CD14-positive monocyte (primary cell): Measurements from ENCODE around the gene EXOC6B. TPM values are rescaled to one million over a fixed set of nuclear protein-coding genes. Genes with fewer than 3 reads are reported as not detected.

Experiments
- DNase-seq, 3 donors: peaks; one replicate each; pipeline ENCODE4 v3.0.0-alpha.2; 2011 to 2022
- H2AFZ ChIP-seq: 2 replicates; pipeline ENCODE4 v1.6.0; 2012; ENCODE audit warnings: mild to moderate bottlenecking, low read depth, low read length, inconsistent platforms; ENCODE audit not compliant: insufficient read depth, poor library complexity, severe bottlenecking
- H3K27ac ChIP-seq, 2 donors: 1 replicate in 1 of 2; 2 replicates in 1 of 2; pipeline ENCODE4 v1.5.1; 2012 to 2013; ENCODE audit warnings: low read length in 2 of 2, control low read depth in 1 of 2, inconsistent platforms in 1 of 2, low read depth in 1 of 2, mild to moderate bottlenecking in 1 of 2
- H3K27me3 ChIP-seq, 2 donors: one replicate each; pipeline versions ENCODE4 v1.6.0 to v1.6.1; 2011 to 2013; ENCODE audit warnings: low read length in 2 of 2; ENCODE audit not compliant: control insufficient read depth in 2 of 2, insufficient read depth in 2 of 2
- H3K36me3 ChIP-seq, 2 donors: replicated peaks in 1 of 2; 1 replicate in 1 of 2; 2 replicates in 1 of 2; pipeline versions ENCODE4 v1.5.1 to v1.6.1; 2012 to 2013; ENCODE audit warnings: low read length in 2 of 2, control low read depth in 1 of 2, inconsistent platforms in 1 of 2, mild to moderate bottlenecking in 1 of 2; ENCODE audit not compliant: insufficient read depth in 2 of 2, control insufficient read depth in 1 of 2
- H3K4me1 ChIP-seq, 2 donors: 1 replicate in 1 of 2; 2 replicates in 1 of 2; pipeline versions ENCODE4 v1.5.1 to v1.6.1; 2012 to 2013; ENCODE audit warnings: low read length in 2 of 2, control low read depth in 1 of 2, inconsistent platforms in 1 of 2, mild to moderate bottlenecking in 1 of 2, moderate library complexity in 1 of 2; ENCODE audit not compliant: insufficient read depth in 2 of 2, control insufficient read depth in 1 of 2
- H3K4me2 ChIP-seq: replicated peaks from 2 replicates; pipeline ENCODE3; 2012; ENCODE audit warnings: low read length, moderate library complexity, mild to moderate bottlenecking; ENCODE audit not compliant: poor library complexity, severe bottlenecking; ENCODE audit errors: extremely low read depth
- H3K4me3 ChIP-seq, 3 experiments: fragments of 200-600 bp in 1 of 3; sonication (generic) in 1 of 3; replicated peaks in 1 of 3; 1 replicate in 2 of 3; 2 replicates in 1 of 3; pipeline ENCODE4 v1.5.1; 2011 to 2013; ENCODE audit warnings: low read length in 3 of 3, mild to moderate bottlenecking in 3 of 3, control low read depth in 2 of 3, low read depth in 2 of 3, inconsistent platforms in 1 of 3, moderate library complexity in 1 of 3
- H3K79me2 ChIP-seq: 2 replicates; pipeline ENCODE4 v1.6.0; 2012; ENCODE audit warnings: mild to moderate bottlenecking, control low read depth, inconsistent platforms, low read length, moderate library complexity; ENCODE audit not compliant: insufficient read depth
- H3K9ac ChIP-seq: 2 replicates; pipeline ENCODE4 v1.6.0; 2017; ENCODE audit warnings: low read length, mild to moderate bottlenecking; ENCODE audit not compliant: insufficient read depth, poor library complexity, severe bottlenecking
- H3K9me3 ChIP-seq, 2 donors: replicated peaks in 1 of 2; 1 replicate in 1 of 2; 2 replicates in 1 of 2; pipeline versions ENCODE4 v1.5.1 to v1.6.1; 2012 to 2013; ENCODE audit warnings: low read length in 2 of 2, control low read depth in 1 of 2; ENCODE audit not compliant: control insufficient read depth in 1 of 2, insufficient read depth in 1 of 2
- H4K20me1 ChIP-seq: 2 replicates; pipeline ENCODE4 v1.6.0; 2012; ENCODE audit warnings: mild to moderate bottlenecking, low read length, control low read depth, moderate library complexity; ENCODE audit not compliant: insufficient read depth
- H3K27ac Mint-ChIP-seq, 7 donors: one replicate each; pipeline ENCODE4 v1.8.0; 2020; ENCODE audit warnings: mild to moderate bottlenecking in 7 of 7, mixed read lengths in 7 of 7, moderate library complexity in 6 of 7, inconsistent platforms in 2 of 7
- H3K27me3 Mint-ChIP-seq, 3 donors: one replicate each; pipeline ENCODE4 v1.8.0; 2021 to 2022; ENCODE audit warnings: low read depth in 3 of 3, mild to moderate bottlenecking in 3 of 3, mixed read lengths in 3 of 3, moderate library complexity in 3 of 3, inconsistent platforms in 1 of 3
- H3K36me3 Mint-ChIP-seq, 2 donors: one replicate each; pipeline ENCODE4 v1.8.0; 2020; ENCODE audit warnings: mixed read lengths in 2 of 2, inconsistent platforms in 1 of 2, mild to moderate bottlenecking in 1 of 2
- H3K4me1 Mint-ChIP-seq: one replicate; pipeline ENCODE4 v1.8.0; 2020; ENCODE audit warnings: mild to moderate bottlenecking, mixed read lengths
- H3K4me3 Mint-ChIP-seq, 2 donors: one replicate each; pipeline ENCODE4 v1.8.0; 2020; ENCODE audit warnings: mild to moderate bottlenecking in 2 of 2, mixed read lengths in 2 of 2, moderate library complexity in 1 of 2
- H3K9me3 Mint-ChIP-seq, 7 donors: one replicate each; pipeline ENCODE4 v1.8.0; 2020 to 2022; ENCODE audit warnings: mixed read lengths in 7 of 7, mild to moderate bottlenecking in 6 of 7, moderate library complexity in 6 of 7, inconsistent platforms in 2 of 7
- WGBS: methylation state at CpG from one replicate; pipeline ENCODE4 v1.1.5; 2013; ENCODE audit warnings: missing lambda C conversion rate; ENCODE audit not compliant: insufficient coverage; 5-methylcytosine and 5-hydroxymethylcytosine counted together
- intact Hi-C, 2 donors: fragments of 100-400 bp; cut with micrococcal nuclease; formaldehyde crosslinking; loops; one replicate each; pipeline versions ENCODE4 v1.15.0 to v1.15.1; 2023
- polyA plus RNA-seq, 3 donors: library from polyadenylated mRNA; depleted of rRNA in 1 of 3; unstranded in 2 of 3; stranded (reverse) in 1 of 3; fragments of 300-500 nt in 2 of 3; fragments of >200 nt in 1 of 3; fragmentation: Illumina TruSeq in 2 of 3; gene quantifications; 1 replicate in 2 of 3; 2 replicates in 1 of 3; pipeline ENCODE4 v1.2.3, GENCODE V29; 2012 to 2021
- TF ChIP-seq, protein P1 (sequence below): fragments of 200-600 bp; IDR thresholded peaks from one replicate; pipeline ENCODE4 v1.8.0; 2022; ENCODE audit warnings: antibody characterized with exemption, mild to moderate bottlenecking

Gene EXOC6B
- polyA plus RNA-seq, 3 donors, result 1.8 to 2.8 (median 2.1) TPM

DNA sequence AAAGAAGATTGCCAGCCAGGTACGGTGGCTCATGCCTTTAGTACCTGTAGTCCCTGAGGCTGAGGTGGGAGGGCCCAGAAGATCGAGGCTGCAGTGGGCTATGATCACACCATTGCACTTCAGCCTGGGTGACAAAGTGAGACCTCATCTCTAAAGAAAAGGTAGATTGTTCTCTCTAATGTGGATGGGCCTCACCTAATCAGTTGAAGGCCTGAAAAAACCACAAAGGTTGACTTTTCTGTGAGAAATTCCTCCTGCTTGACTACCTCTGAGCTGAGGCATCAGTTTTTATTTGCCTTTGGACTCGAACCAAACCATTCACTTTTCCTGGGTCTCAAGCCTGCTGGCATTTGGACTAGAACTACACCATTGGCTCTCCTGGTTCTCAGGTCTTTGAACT, 536.1 kb downstream of the EXOC6B start:
- no peaks in the 10 kb centered on the region for H3K9me3 Mint-ChIP-seq
- no peak overlapping the region for H3K4me2 ChIP-seq
- 90% methylated on average over 2 of the region's 3 CpGs for WGBS
- no peak overlapping the region for H2AFZ ChIP-seq
- no peaks in the 10 kb centered on the region for H3K27me3 ChIP-seq
- H3K79me2 ChIP-seq, result no peaks in the 10 kb centered on the region
- no peak overlapping the region for H3K4me3 Mint-ChIP-seq
- no peaks in the 10 kb centered on the region for H3K36me3 ChIP-seq
- no peaks in the 10 kb centered on the region for H3K4me1 Mint-ChIP-seq
- no peaks in the 10 kb centered on the region for H3K4me1 ChIP-seq
- no peak overlapping the region for H3K4me3 ChIP-seq
- H3K27ac ChIP-seq, result no peak overlapping the region
- H3K27me3 Mint-ChIP-seq, result peaks cover 0 to 2% (median 0%) of the 10 kb centered on the region in 3 donors
- no peak for DNase-seq
- H3K9me3 ChIP-seq, result no peaks in the 10 kb centered on the region
- intact Hi-C loops, result no loop called here
- H3K27ac Mint-ChIP-seq, result no peak overlapping the region
- H3K9ac ChIP-seq, result no peak overlapping the region
- TF ChIP-seq, protein P1, sequence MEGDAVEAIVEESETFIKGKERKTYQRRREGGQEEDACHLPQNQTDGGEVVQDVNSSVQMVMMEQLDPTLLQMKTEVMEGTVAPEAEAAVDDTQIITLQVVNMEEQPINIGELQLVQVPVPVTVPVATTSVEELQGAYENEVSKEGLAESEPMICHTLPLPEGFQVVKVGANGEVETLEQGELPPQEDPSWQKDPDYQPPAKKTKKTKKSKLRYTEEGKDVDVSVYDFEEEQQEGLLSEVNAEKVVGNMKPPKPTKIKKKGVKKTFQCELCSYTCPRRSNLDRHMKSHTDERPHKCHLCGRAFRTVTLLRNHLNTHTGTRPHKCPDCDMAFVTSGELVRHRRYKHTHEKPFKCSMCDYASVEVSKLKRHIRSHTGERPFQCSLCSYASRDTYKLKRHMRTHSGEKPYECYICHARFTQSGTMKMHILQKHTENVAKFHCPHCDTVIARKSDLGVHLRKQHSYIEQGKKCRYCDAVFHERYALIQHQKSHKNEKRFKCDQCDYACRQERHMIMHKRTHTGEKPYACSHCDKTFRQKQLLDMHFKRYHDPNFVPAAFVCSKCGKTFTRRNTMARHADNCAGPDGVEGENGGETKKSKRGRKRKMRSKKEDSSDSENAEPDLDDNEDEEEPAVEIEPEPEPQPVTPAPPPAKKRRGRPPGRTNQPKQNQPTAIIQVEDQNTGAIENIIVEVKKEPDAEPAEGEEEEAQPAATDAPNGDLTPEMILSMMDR, result no peak
- no peaks in the 10 kb centered on the region for H4K20me1 ChIP-seq
- no peaks in the 10 kb centered on the region for H3K36me3 Mint-ChIP-seq

DNA sequence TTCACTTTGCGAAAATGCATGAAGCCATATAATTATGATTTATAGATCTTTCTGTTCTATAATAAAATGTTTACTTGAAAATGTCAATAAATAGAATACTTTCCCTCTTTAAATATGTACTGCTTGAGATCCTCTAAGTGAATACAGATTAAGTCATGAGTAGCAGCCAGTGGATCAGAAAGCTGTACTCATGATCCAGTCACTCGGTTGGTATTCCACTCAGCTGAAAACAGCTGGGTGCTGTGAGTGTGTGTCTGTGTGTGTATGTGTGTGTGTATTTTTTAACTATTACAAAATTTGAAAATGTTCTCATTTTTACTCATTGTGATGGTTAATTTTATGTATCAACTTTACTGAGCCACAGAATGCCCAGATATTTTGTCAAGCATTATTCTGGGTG, 536.5 kb downstream of the EXOC6B start:
- Mint-ChIP-seq H3K36me3 (no peaks in the 10 kb centered on the region), H3K9me3 (no peaks in the 10 kb centered on the region), H3K4me3 (no peak overlapping the region), H3K27ac (no peak overlapping the region), H3K4me1 (no peaks in the 10 kb centered on the region), H3K27me3 (peaks cover 0 to 2% (median 0%) of the 10 kb centered on the region in 3 donors)
- Histone ChIP-seq H2AFZ (no peak overlapping the region), H3K9ac (no peak overlapping the region), H3K4me2 (no peak overlapping the region), H3K27ac (no peak overlapping the region), H3K36me3 (no peaks in the 10 kb centered on the region), H3K4me1 (no peaks in the 10 kb centered on the region), H4K20me1 (no peaks in the 10 kb centered on the region), H3K79me2 (no peaks in the 10 kb centered on the region), H3K9me3 (no peaks in the 10 kb centered on the region), H3K4me3 (no peak overlapping the region), H3K27me3 (no peaks in the 10 kb centered on the region)
- intact Hi-C loops, result no loop called here
- no CpG with 5 or more reads among the region's 2 CpGs for WGBS
- no peak for DNase-seq
- TF ChIP-seq, protein P1, result no peak
